Activated naive CD4-positive, alpha-beta T cell treated with anti-CD3 and anti-CD28 coated beads, Interleukin-2, amount 50 U/mL, for 16 hours (primary cell): ENCODE measurements around the gene MBNL3.

Experiments used
- DNase-seq: peaks from one replicate; pipeline ENCODE4 v3.0.0-alpha.2; 2020

MBNL3 gene

GRCh38 chrX:132488819-132489577 is at the start of gene MBNL3:
TSS of gene MBNL3 (minus strand) at chrX:132489038. CDS start at chrX:132439611, 49,427 bp downstream.
- DNase-seq: peak; percentile 67

- DNase-seq: no peak
These were observed 44.6 kb upstream of the MBNL3 start for GRCh38 chrX:132533409-132533808.

GRCh38 chrX:132532913-132533312 is 44.1 kb upstream of the MBNL3 start:
- DNase-seq: no peak

GRCh38 chrX:132532097-132532496 is 43.3 kb upstream of the MBNL3 start:
- no peak for DNase-seq

GRCh38 chrX:132520792-132521191 is 32.0 kb upstream of the MBNL3 start:
- no peak for DNase-seq

GRCh38 chrX:132520213-132520612 is 31.4 kb upstream of the MBNL3 start:
- no peak for DNase-seq

GRCh38 chrX:132518401-132518800 is 29.6 kb upstream of the MBNL3 start:
- no peak for DNase-seq

GRCh38 chrX:132508834-132509233 is 20.0 kb upstream of the MBNL3 start:
- no peak for DNase-seq

GRCh38 chrX:132505116-132505515 is 16.3 kb upstream of the MBNL3 start:
- no peak for DNase-seq

GRCh38 chrX:132504417-132504816 is 15.6 kb upstream of the MBNL3 start:
- no peak for DNase-seq

GRCh38 chrX:132501606-132502005 is 12.8 kb upstream of the MBNL3 start:
- no peak for DNase-seq

- no peak for DNase-seq
These were observed 8.6 kb upstream of the MBNL3 start for GRCh38 chrX:132497432-132497831.

- no peak for DNase-seq
These were observed 4.3 kb upstream of the MBNL3 start for GRCh38 chrX:132493095-132493494.

- no peak for DNase-seq
These were observed 2.4 kb upstream of the MBNL3 start for GRCh38 chrX:132491191-132491590.

- DNase-seq: peak; percentile 47
These were observed 961 bp upstream of the MBNL3 start for GRCh38 chrX:132489578-132490419.

GRCh38 chrX:132488180-132488705 is 595 bp downstream of the MBNL3 start:
- peak; percentile 36 for DNase-seq

- no peak for DNase-seq
These were observed 2.1 kb downstream of the MBNL3 start for GRCh38 chrX:132486599-132487178.

- no peak for DNase-seq
These were observed 4.9 kb downstream of the MBNL3 start for GRCh38 chrX:132483951-132484350.

GRCh38 chrX:132483488-132483887 is 5.3 kb downstream of the MBNL3 start:
- no peak for DNase-seq

- no peak for DNase-seq
These were observed 6.2 kb downstream of the MBNL3 start for GRCh38 chrX:132482632-132483031.

- DNase-seq: no peak
These were observed 7.4 kb downstream of the MBNL3 start for GRCh38 chrX:132481449-132481848.

- DNase-seq: peak; percentile 17
These were observed 8.1 kb downstream of the MBNL3 start for GRCh38 chrX:132480581-132481203.
